Activated T-helper 9 cell treated with anti-CD3 and anti-CD28 coated beads, Interleukin-2, amount 50 U/mL, for 16 hours (primary cell): Measurements from ENCODE around the gene MMD2.
"Not testable (repeated sequence)": the region's sequence is repeated elsewhere in the genome, so short reads cannot be mapped to it uniquely, and the experiment has no call there.

Source experiments
- DNase-seq: peaks from one replicate; pipeline ENCODE4 v3.0.0-alpha.2; 2020; ENCODE audit warnings: low read depth

MMD2 gene

DNA sequence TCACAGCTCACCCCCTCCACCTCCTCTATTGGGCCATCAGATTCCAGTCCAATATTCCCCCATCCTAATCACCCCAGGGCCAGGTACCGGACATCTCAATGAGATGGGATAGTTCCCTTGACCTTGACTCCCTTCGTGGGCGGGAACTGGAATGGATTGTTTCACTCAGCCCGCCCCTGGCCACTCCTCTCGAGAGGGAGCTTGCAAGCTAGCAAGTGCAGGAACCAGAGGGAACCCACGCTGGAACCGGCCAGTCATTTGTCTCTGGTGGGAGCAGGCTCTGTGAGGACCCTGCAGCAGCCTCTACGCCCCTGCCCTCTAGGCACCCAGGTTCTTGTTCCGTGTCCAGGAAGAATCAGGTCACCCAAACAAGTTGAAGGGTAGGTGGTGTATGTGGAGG, 64.5 kb downstream of the MMD2 start:
- DNase-seq, result no peak

DNA sequence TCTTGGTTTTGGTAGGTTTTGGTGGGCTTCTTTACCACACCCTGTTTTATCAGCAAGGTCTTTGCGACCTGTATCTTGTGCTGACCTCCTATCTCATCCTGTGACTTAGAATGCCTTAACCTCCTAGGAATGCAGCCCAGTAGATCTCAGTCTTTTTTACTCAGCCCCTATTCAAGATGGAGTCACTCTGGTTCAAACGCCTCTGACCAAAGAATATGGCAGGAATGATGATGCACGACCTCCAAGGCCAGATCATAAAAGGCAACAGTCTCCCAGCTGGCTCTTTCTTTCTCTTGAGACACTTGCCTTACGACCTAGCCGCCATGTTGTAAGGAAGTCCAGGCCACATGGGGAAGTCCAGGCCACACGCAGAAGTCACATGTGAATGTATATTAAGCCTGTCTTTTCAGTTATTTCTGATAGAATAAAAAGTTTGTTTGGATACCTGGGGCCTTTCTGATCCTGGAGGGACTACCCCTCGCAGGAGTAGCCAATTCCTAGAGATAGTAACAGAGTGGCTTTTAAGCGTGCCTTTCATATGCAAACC, 65.0 kb downstream of the MMD2 start:
- DNase-seq, result no peak

DNA sequence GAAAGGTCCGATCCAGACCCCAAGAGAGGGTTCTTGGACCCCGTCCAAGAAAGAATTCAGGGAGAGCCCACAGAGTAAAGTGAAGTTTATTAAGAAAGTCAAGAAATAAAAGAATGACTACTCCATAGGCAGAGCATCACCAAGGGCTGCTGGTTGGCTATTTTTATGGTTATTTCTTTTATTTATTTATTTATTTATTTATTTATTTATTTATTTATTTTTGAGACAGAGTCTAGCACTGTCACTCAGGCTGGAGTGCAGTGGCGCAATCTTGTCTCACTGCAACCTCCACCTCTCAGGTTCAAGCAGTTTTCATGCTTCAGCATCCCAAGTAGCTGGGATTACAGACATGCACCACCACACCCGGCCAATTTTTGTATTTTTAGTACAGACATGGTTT, 65.8 kb downstream of the MMD2 start:
- DNase-seq, result not testable (repeated sequence)

DNA sequence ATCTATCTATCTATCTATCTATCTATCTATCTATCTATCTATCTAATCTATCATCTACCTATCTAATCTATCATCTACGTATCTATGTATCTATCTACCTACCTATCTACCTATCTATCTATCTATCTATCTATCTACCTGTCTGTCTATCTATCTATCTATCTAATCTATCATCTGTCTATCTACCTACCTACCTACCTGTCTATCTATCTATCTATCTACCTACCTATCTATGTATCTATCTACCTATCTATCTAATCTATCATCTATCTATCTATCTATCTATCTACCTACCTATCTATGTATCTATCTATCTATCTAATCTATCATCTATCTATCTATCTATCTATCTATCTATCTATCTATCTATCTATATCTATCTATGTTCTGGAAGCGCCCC, 67.5 kb downstream of the MMD2 start:
- DNase-seq, result not testable (repeated sequence)

DNA sequence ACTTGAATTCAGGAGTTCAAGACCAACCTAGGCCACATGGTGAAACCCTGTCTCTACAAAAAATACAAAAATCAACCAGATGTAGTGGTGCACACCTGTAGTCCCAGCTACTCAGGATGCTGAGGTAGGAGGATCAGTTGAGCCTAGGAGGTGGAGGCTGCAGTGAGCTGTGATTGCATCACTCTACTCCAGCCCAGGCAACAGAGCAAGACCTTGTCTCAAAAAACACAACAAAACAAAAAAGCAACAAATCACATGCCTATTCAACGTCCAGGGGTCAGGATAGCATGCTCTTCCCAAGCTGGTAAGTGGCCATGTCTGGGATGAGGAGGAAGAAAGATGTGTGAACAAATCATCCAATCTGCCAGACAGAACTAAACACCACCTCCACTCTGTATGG, 69.3 kb downstream of the MMD2 start:
- no peak for DNase-seq

DNA sequence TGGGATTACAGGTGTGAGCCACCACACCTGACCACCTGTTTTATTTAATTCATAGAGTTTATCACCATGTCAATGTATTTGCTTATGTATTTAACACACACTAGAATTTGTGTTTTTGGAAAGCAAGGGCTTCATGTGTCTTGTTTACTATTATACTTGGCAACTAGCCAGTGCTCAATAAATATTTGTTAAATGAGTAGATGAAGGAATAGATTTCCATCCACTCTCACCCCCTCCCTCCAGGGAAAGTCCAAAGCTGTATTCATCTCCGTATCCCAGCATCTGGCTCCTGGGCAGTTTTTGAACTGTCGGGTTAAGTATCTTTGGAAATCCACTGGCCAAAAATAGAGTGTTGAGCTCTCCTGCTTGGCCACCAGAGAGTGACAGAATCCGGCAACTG, 70.8 kb downstream of the MMD2 start:
- DNase-seq, result no peak

DNA sequence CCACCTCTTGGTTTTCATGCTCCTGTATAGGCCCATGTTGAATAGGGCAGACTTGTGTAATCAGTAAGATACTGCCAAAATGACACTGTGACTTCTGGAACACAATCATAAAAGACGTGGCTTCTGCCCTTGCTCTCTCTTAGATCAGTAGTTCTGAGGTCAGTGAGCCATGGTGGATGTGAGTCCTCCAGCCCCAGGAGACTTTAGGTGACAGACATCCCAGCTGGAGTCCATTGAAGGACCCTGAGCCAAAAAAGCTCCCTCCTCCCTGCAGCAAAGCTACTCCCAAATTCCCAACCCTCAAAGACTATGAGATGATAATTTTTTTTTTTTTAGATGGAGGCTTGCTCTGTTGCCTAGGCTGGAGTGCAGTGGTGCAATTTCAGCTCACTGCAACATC, 72.3 kb downstream of the MMD2 start:
- DNase-seq, result no peak

DNA sequence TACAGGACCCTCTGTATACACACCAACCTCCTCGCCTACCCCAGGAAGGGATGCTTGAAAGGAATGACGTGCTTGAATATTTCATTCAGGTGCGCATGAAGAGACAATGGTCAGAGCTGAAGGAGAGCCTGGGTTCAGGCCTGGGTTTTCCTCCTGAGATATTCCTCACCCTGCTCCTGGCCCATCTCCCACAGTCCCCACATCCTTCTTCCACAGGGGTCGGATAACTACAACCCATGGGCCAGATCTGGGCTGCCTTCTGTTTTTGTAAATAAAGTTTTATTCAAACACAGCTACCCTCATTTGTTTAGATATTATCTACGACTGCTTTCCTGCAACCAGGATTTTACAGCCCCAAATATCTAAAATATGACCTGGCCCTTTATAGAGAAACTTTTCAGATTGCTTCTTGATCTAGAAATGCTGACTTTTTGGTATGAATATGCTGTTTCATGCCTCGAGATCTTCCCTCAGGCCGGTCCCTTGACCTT, 73.6 kb downstream of the MMD2 start:
- DNase-seq, result no peak

DNA sequence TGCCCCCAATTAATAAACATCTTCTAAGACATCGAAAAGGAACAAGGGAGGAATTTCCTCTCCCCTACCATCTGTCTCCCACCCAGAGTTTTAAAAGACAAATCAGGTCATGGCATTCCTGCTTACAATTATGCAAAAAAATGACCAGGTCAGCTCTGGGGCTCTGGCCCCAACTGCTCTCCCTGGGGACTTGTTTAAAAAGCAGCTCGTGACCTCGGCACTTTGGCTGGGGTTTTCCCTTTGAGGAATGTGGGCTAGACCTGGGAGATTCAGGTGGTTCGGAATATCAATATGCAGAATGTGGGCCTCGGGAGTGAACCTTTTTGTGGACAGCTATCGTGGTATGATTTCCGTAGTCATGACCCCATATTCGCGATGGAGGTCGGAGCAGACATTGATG, 74.8 kb downstream of the MMD2 start:
- DNase-seq, result no peak

DNA sequence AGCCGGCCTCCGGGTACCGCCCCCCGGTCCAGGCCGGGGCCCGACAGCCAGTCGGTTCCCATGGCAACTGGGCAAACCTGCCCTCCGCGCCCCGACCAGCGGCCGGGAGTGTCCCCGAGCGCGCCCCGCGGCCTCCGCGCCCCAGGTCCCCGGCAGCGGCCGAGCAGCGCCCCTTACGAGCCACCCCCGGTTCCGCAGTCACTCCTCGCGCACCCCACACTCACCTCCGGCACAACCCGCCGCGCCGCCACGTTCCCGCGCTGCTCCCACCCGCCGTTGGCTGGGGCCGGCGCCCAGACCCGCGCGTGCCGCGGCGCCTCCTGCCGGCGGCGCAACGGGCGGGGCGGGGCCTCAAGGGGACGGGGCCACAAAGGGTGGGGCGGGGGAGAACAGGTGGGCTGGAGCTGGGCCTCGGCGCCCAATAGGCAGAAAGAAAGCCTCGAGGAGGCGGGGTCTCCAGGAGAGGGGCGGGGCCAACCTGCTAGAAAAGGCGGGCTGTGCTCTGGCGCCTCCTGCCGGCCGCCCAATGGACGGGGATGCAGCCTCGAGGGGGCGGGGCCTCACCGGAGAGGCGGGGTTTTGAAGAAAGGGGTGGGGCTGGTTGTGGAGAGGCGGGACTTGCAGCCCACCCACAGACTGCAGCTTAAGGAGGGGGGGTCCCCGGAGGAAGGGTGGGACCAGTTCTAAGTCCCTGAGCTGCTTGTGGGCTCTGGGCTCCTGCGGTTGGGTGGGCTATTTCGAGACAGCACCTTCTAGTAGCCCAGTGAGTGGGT, 75.4 kb downstream of the MMD2 start, which contains the start of gene RADIL:
TSS of gene RADIL (minus strand) at position 345 of the 773 bp plus-strand sequence. CDS start 5,577 bp downstream, outside the sequence.
- DNase-seq, result peak; percentile 71

DNA sequence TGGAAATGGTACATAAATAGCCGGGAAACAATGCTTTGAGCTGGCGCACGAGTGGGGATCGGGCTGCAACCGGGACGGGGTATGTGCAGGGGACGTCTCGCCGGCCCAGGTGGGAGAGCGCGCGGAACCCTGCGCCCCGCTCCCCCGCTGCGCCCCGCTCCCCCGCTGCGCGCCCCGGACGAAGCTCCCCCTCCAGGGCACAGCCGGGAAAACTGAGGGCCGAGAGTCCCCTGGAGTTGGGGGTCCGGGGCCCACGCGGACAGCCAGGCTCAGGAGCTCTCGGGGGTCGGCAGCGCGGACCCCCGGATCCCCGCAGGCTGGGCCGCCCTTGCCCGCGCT, 76.0 kb downstream of the MMD2 start:
- no peak for DNase-seq

DNA sequence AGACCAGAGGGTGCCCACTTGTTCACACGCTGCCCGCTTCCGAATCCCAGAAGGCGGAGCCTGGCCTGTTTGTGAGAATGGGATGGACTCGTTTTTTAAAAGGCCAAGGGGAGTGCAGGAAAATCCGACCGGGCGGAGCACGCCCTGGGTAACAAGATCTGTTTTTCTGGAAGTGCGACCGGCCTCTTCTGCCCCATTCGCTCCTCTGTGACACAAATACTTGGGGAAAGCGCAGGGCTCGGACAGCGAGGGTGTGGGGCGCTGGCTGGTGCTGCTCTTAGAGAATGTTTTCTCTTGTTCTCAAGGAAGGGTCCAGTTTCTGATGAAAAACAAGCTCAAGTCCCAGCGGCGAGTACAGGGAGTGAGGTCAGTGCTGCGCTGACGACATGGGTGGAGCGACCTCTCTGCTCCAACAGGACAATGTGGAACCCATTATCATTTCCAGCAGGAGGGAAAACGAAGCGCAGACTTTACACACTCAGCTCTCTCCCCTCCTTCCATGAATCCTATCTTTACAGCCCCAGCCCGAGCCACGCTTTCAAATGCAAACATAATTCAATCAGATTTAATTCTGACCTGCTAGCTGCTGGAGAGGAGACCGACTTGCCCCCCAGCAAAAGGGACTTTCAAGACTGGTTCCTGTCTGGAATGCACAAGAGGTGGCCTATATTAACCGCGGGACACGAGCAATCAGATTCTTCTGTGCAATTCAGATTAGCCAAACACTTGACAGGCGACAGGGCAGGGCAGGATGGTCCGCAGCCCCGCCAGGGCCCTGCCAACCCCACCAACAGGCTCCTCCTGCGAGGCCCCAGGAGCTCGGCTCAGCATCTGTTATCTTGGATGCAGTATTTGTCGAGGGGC, 76.6 kb downstream of the MMD2 start:
- DNase-seq, result no peak

DNA sequence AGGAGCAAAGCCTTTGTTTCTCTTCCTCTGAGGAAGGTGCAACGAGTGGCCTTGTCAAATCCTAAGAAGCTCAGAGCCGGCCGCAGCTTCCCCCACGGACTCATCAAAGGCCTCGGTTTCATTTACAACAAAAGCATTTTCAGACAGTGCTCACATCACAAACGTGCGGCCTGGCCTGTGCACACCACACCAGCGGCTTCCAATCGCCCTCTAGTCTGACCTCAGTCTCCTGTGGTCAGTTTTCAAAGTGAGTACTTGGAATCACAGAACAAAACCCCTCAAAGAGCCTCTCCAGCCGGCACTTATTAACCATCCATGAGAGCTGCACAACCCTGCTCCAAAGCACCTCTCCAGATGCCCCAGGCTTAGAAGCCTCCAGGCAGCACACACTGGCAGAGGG, 78.8 kb downstream of the MMD2 start:
- DNase-seq, result no peak

DNA sequence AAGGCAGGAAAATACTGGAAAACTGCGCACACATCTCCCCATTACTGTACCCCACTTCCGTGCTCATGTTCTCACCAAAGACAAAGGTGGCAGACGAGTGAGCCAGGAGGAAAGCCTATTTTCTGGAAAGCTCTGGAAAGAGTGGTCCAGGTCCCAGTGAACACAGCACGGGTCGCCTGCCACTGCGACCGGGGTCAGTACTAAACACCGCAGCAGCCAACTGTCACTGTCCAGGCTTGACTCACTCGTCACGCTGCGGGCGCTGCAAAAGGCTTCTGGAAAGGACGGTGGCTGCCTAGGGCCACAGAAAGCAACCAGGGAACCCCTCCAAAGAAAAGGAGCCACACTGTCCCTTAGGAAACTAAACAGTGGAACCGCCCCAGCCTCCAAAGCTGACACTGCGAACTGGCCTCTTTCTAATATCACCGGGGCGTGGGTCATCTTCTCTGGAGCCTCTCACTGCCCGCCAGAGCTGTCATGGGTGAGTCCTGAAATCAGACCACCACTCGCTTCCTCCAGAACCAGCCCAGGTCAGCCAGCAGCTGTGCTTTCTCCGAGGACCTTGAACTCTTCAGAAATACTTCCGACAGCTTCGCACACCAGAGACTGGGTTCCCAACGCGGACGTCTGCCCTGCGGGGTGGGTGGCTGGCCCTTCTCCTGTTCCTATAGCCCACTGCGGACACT, 79.4 kb downstream of the MMD2 start:
- DNase-seq, result no peak

DNA sequence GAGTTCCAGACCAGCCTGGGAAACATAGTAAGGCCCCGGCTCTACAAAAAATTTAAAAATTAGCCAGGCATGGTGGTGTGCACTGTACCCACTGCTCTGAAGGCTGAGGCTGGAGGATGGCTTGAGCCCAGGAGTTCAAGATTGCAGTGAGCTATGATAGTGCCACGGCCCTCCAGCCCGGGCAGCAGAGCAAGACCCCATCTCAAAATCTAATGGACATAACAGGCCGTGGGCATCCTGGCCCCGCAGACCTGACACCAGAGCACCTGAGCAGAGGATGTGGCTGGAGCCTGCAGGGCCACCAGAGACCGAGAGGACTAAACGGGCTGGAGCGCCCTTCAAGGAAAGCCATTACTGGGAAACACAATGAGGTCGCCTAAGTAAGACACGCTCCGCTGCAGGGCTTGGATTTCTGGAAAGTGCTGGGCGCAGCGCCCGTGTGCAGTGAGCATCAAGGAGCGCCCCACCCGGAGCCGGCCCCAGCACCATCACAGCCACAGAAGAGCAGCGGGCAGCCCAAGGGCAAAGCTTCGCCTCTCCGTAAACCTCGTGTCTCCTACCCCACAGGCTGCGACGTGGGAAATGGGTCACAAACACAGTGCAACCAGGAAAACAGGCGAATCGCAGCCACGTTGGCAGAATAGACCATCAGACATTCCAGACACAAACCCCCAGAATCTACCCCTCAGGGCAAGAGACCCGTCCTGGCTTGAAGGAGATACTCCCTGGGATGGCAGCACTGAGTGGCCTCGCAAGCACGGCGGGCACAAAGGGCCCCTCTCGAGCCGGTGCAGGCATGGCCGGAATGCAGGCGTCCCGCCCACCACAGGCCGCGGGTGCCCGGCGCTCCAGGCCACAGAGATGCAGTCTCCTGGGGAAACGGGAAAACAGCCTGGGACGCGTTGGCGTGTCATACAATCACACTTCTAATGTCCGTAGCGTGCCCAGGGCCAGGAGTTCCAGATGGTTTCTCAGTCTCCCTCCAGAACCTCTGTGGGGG, 80.4 kb downstream of the MMD2 start:
- no peak for DNase-seq

DNA sequence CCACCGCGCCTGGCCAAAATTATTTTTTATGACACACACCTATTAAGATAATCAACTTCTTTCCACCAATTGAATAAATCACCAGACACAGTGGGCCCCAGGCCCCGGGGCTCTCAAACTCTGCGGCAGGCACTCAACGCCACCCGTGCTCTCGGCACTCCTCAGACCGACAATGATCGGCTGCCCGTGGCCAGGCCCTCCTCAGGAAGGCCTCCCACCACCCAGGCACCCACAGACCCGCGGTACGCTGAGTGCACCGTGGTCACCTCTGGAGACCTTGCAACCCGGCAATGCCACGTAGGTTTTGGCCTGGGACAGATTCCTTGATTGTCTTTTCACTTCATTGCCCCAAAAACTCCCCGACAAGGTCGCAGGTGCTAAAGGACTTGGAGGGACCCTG, 82.4 kb downstream of the MMD2 start:
- DNase-seq, result no peak

DNA sequence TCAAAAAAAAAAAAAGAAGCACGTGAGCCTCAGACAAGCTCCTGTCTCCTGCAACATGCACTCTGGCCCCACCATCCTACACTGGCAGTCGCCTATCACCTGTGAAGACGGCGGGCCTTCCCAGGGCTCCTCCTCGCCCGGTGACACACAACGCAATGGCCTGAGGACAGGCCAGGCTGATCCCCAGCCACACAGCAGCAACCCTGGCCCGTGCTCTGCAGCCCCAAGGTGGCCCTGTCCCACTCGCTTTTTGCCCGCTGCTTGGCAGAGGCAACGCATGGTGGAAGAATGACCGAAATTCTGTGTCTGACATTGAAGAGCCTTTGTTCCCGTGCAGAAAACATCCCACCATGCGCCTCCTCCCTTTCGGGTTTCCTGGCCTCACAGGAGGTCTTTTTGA, 83.6 kb downstream of the MMD2 start:
- no peak for DNase-seq

DNA sequence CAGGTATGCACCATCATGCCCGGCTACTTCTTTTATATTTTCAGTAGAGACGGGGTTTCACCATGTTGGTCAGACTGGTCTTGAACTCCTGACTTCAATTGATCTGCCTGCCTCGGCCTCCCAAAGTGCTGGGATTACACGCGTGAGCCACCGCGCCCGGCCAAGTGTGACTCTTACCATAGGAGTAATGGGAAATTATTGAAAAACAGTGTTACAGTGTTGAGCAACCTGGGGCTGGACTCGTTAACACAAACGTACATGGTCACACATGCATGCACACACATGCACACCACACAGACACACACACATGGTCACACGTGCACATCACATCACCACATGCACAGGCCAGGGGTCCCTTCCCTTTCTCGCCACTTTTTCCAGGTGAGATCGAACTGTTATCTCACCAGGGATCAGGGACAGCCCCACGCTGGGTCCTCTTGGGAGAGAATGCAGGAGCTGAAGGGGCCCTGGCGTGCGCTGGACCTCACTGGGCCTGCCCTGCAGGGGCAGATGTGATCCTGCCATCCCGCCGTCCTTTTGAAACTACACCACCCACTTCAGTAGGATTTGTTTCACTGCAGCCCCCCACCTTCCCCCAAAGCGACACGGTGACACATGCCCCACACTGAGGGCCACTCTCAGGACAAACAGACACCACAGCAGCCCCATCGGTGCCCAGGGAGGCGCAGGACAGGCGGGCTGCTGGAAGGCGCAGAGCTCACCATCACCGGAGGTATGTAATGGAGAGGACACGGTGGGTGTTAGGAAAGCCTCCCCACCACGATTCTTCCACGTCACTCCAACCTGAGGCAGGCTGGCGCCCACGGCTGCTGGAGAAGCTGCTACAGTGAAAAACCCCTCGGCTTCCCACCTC, 85.7 kb downstream of the MMD2 start:
- DNase-seq, result no peak

DNA sequence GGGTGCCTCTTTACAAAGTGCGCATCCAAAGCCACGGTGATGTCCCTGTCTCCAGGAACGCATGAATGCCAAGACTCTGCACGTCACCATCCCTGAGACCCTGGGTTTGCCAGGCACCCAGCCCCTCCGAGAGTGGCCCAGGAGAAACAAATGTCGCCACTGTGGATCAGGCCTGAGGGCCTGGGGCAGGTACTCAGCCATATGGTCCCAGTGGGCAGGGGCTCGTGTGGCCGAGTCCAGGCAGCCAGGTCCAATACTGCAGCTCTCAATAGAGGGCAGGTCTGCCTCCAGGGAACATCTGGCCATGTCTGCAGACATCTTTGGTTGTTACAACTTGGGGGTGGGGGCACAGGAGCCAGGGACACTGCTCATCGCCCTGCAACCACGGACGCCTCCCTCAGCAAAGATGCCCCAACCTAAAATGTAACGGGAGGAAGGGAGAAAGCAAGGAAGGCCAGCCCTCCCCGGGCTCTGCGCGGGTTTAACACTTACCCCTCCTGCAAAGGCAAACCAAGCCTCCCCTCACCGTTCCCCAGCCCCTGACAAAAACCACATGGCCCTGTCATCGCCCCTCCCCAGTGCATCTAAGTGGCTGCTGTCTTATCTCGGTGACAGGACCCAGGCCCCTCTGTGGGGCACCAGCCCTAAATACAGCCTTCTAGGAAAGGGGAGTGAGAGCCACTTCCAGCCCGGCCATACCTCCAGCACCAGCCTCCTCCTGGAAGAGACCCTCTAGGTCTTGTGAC, 86.9 kb downstream of the MMD2 start:
- no peak for DNase-seq
